Stomach (tissue), 9 donors: ENCODE measurements around the gene SMIM41. TPM values are rescaled to one million over a fixed set of nuclear protein-coding genes. Genes with fewer than 3 reads are reported as not detected.

Source experiments
- DNase-seq, 2 donors: peaks; one replicate each; pipeline versions ENCODE4 v3.0.0 to v3.0.0-alpha.2; 2013 to 2019
- H3K27ac ChIP-seq, 5 donors: fragments of 200-600 bp in 4 of 5; sonication (generic) in 4 of 5; one replicate each; pipeline ENCODE4 v1.5.1; 2013 to 2019; ENCODE audit warnings: mild to moderate bottlenecking in 1 of 5, moderate library complexity in 1 of 5
- H3K27me3 ChIP-seq, 3 donors: fragments of 200-600 bp; sonication (generic); one replicate each; pipeline ENCODE4 v1.5.1; 2017 to 2019; ENCODE audit warnings: mixed run types in 1 of 3
- H3K36me3 ChIP-seq, 4 donors: fragments of 200-600 bp; sonication (generic); 1 replicate in 3 of 4; 2 replicates in 1 of 4; pipeline ENCODE4 v1.5.1; 2016 to 2019
- H3K4me1 ChIP-seq, 4 donors: fragments of 200-600 bp; sonication (generic); one replicate each; pipeline ENCODE4 v1.5.1; 2016 to 2019
- H3K4me3 ChIP-seq, 4 donors: fragments of 200-600 bp; sonication (generic) in 3 of 4; one replicate each; pipeline ENCODE4 v1.5.1; 2016 to 2019; ENCODE audit warnings: mild to moderate bottlenecking in 1 of 4
- H3K9me3 ChIP-seq, 4 donors: fragments of 200-600 bp; sonication (generic); one replicate each; pipeline ENCODE4 v1.5.1; 2016 to 2019
- EP300 ChIP-seq: sonication (generic); formaldehyde crosslinking; IDR thresholded peaks from one replicate; pipeline ENCODE4 v1.6.1; 2017; ENCODE audit warnings: antibody characterized with exemption
- POLR2A ChIP-seq, 4 donors: fragments of 450-650 bp; IDR thresholded peaks; one replicate each; pipeline ENCODE4 v1.6.1; 2016; ENCODE audit warnings: antibody characterized with exemption in 4 of 4, control low read depth in 2 of 4, mild to moderate bottlenecking in 1 of 4, moderate library complexity in 1 of 4
- POLR2AphosphoS5 ChIP-seq, 3 donors: sonication (generic); formaldehyde crosslinking; IDR thresholded peaks; one replicate each; pipeline ENCODE4 v1.6.1; 2016; ENCODE audit warnings: antibody characterized with exemption in 3 of 3
- WGBS, 5 donors: extraction: QIAGEN DNeasy Blood & Tissue Kit in 3 of 5; methylation state at CpG; one replicate each; pipeline versions ENCODE4 v1.1.5 to v1.1.7; 2013 to 2018; 5-methylcytosine and 5-hydroxymethylcytosine counted together
- intact Hi-C: fragments of 100-400 bp; cut with DNase I; formaldehyde crosslinking; loops from one replicate; pipeline ENCODE4 v1.15.1; 2023; ENCODE audit warnings: low total_unique reads
- polyA plus RNA-seq, 3 donors: library from polyadenylated mRNA; stranded (reverse); fragments of 200-250 nt; gene quantifications; one replicate each; pipeline ENCODE4 v1.2.3, GENCODE V29; 2013
- total RNA-seq, 5 donors: library from RNA; depleted of rRNA; stranded (reverse); fragments of >200 nt; gene quantifications; one replicate each; pipeline versions ENCODE4 v1.1.0 to v1.2.3, GENCODE V29; 2014 to 2016
- TF ChIP-seq, protein P1 (sequence below), 7 experiments: fragments of 450-650 bp in 4 of 7; fragments of 200-600 bp in 3 of 7; sonication (generic) in 3 of 7; IDR thresholded peaks; one replicate each; pipeline ENCODE4 v1.5.1; 2016 to 2019; ENCODE audit warnings: antibody characterized with exemption in 7 of 7, control low read depth in 2 of 7, mild to moderate bottlenecking in 1 of 7
- donor health status: healthy with polysubstance abuse.
- donor health status: Bipolar disorder and iron deficiency.
- donor health status: healthy.

The SMIM41 gene
- total and polyA plus RNA-seq, 8 donors, result 1.1 to 21.6 (median 6.5) TPM; not detected in 1

DNA sequence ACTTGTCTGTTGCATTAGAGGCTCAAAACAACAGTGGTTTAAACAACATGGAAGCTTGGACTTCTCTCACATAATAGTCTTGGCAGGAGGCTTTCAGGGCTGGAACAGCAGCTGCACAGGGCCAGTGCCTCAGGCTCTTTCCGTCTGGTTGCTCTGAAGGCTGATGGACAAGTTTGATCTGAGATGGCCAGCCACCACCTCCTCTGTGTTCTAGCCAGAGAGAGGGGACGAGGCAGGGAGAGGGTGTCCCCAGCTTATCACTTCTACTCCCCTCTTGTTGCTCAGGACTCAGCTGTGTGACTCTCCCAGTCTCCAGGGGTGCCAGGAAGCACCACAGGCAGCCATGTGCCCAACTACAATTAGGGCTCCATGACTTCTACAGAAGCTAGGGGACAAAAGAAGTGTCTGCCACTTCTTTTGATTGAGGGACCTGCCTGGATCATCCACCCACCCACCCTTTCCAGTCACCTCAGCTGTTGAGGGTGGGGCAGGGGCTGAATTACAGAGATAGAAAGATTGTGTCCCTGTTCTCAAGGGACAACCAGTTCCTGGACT lies 46.6 kb downstream of the SMIM41 start:
- H3K27ac ChIP-seq, result peak overlapping the region; percentile 16 to 57 (median 45)
- intact Hi-C loops, result no loop called here

DNA sequence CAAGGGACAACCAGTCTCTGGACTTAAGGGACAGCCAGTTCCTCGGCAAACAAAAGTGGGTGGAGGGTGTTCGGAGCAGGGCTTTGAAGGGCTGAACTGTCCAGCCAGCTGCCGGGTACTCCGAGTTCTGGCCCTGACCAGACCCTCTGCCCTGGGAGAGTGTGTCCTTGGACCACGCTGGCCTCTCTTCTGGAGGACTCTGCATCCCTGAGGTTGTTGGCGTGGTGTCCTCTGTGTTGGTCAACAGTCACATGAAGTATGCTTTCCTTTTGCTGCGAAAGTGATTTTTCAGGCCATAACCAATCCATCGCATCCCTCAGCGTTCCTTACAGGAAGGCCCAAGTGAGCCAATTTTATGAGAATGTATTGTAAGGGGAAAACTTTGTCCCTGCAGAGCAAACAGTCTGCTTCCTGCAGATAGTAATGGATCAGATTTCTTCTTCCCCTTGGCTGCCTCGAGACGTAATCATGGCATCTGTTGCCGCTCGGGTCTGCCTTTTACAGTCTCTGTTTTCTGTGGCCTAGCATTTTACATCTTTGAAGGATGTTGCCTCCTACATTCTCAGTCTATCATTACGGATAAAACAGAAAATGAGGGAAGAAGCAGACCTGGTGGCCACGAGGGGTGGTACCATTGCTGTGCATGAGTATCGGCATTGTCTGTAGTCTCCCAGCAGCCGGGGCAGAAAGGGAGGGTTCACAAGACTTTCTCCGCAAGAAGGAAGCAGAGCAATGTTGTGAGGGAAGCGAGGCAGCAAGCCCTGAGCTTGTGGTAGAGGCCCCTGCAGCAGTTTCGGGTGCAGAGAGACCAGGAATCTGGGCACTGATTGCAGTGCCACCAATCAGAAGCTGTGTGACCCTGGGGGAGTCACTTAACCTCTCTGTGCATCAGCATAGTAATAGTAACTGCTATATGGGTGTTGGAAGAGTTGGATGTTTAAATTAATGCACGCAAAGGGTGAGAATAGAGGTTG lies 47.4 kb downstream of the SMIM41 start:
- H3K4me3 ChIP-seq, result no peak overlapping the region
- WGBS, 5 donors, result 41 to 54% (median 48%) methylated on average over 21 of the region's 21 CpGs
- peak overlapping the region; percentile 2 to 57 (median 45) for H3K27ac ChIP-seq

More for the DNA sequence above, 46.6 kb downstream of the SMIM41 start:
- no peaks in the 10 kb centered on the region for H3K9me3 ChIP-seq
- WGBS, 5 donors, result 79 to 94% (median 85%) methylated on average over 2 of the region's 2 CpGs
- no peak overlapping the region for H3K4me3 ChIP-seq
- peaks cover 4 to 32% (median 17%) of the 10 kb centered on the region in 4 donors for H3K4me1 ChIP-seq
- DNase-seq, result no peak
- H3K36me3 ChIP-seq, result no peaks in the 10 kb centered on the region
- H3K27me3 ChIP-seq, result peaks cover 0 to 23% (median 0%) of the 10 kb centered on the region in 3 donors
- TF ChIP-seq, protein P1, sequence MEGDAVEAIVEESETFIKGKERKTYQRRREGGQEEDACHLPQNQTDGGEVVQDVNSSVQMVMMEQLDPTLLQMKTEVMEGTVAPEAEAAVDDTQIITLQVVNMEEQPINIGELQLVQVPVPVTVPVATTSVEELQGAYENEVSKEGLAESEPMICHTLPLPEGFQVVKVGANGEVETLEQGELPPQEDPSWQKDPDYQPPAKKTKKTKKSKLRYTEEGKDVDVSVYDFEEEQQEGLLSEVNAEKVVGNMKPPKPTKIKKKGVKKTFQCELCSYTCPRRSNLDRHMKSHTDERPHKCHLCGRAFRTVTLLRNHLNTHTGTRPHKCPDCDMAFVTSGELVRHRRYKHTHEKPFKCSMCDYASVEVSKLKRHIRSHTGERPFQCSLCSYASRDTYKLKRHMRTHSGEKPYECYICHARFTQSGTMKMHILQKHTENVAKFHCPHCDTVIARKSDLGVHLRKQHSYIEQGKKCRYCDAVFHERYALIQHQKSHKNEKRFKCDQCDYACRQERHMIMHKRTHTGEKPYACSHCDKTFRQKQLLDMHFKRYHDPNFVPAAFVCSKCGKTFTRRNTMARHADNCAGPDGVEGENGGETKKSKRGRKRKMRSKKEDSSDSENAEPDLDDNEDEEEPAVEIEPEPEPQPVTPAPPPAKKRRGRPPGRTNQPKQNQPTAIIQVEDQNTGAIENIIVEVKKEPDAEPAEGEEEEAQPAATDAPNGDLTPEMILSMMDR (IDR thresholded peaks at IDR 0.05), result no peak
- TF ChIP-seq POLR2A (IDR thresholded peaks at IDR 0.05), result no peak
- no peak for TF ChIP-seq POLR2AphosphoS5 (IDR thresholded peaks at IDR 0.05)
- TF ChIP-seq EP300, result no peak

DNA sequence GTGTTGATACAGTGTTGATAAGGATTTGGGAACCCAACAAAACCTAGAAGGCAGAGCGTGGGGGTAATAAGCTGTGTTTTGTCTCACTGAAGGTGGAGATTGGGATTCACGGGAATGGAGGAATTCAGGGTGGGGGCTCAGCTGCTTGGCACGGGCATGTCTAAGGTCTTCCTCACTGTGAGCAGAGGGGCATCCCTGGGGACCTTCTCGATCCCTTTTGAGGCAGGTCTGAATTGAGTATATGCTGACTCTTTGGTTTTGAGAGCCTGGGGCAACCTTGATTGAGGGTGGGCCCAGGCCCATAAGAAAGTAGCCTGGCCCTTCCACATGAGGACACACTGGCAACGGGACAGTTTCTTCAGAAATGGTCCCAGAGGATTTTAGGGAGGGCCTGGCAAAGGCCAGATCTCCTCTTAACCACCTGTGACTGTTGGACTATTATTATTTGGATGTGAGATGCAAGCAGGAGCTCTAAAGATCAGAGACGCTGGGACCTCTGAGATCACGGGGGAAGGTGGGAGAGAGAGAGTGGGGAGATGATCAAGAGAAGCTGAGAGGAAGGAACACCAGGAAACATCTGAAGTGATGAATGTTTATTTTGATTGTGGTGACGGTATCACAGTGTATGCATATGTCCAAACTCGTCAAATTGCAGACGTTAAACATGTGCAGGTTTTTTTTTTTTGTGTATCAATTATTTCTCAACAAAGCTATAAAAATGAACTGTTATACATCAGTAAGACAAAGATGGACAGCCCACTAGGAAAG lies 48.4 kb downstream of the SMIM41 start:
- H3K4me3 ChIP-seq, result no peak overlapping the region
- H3K27me3 ChIP-seq, result peaks cover 0 to 9% (median 0%) of the 10 kb centered on the region in 3 donors
- WGBS, 5 donors, result 71 to 79% (median 72%) methylated on average over 10 of the region's 10 CpGs
- no peaks in the 10 kb centered on the region for H3K36me3 ChIP-seq
- H3K27ac ChIP-seq, result no peak overlapping the region
- no peak for DNase-seq
- TF ChIP-seq POLR2AphosphoS5 (IDR thresholded peaks at IDR 0.05) (no peak), EP300 (no peak), POLR2A (IDR thresholded peaks at IDR 0.05) (no peak)
- TF ChIP-seq, protein P1 (IDR thresholded peaks at IDR 0.05), result no peak
- H3K9me3 ChIP-seq, result no peaks in the 10 kb centered on the region
- intact Hi-C loops, result no loop called here
- peaks cover 0 to 23% (median 13%) of the 10 kb centered on the region in 4 donors for H3K4me1 ChIP-seq

More for the DNA sequence above, 47.4 kb downstream of the SMIM41 start:
- intact Hi-C loops, result no loop called here
- Histone ChIP-seq H3K4me1 (peaks cover 0 to 25% (median 15%) of the 10 kb centered on the region in 4 donors), H3K27me3 (peaks cover 0 to 16% (median 0%) of the 10 kb centered on the region in 3 donors), H3K36me3 (no peaks in the 10 kb centered on the region), H3K9me3 (no peaks in the 10 kb centered on the region)
- peak in 2 of 3 donors; percentile 0 to 18 for TF ChIP-seq POLR2AphosphoS5 (IDR thresholded peaks at IDR 0.05)
- peak; percentile 48 for TF ChIP-seq EP300
- TF ChIP-seq, protein P1 (IDR thresholded peaks at IDR 0.05), result no peak
- no peak for TF ChIP-seq POLR2A (IDR thresholded peaks at IDR 0.05)
- DNase-seq, result peak in 1 of 2 donors; percentile 55

DNA sequence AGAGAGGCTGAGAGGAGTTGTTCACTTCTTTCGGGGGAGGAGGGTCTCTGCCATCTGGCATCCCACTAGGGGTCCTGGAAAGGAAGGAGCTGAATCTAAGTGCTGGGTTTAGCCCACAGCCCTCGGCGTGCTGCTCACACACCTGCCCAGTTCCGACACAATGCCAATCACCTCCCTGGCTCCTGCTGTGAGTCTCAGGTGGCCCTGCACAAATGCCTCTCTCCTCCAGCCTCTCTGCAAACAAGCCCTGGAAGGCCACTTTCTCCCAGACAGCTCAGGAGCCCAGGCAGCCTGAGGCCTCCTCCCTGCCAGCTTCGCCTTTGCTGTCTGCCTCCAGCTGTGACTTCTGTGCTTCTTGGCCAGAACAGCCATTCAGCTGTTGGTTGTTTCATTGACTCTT lies 51.2 kb downstream of the SMIM41 start:
- Histone ChIP-seq H3K27ac (no peak overlapping the region), H3K4me1 (peaks cover 0 to 17% (median 13%) of the 10 kb centered on the region in 4 donors), H3K4me3 (no peak overlapping the region), H3K27me3 (peaks cover 0 to under 1% (median 0%) of the 10 kb centered on the region in 3 donors), H3K36me3 (no peaks in the 10 kb centered on the region), H3K9me3 (no peaks in the 10 kb centered on the region)
- intact Hi-C loops, result no loop called here
- peak in 1 of 2 donors; percentile 21 for DNase-seq
- TF ChIP-seq POLR2A (IDR thresholded peaks at IDR 0.05) (no peak), EP300 (no peak), POLR2AphosphoS5 (IDR thresholded peaks at IDR 0.05) (no peak)
- TF ChIP-seq, protein P1 (IDR thresholded peaks at IDR 0.05), result no peak
- WGBS, 5 donors, result 61 to 86% (median 70%) methylated on average over 5 of the region's 5 CpGs
